Trophoblast cell (in vitro differentiated cells and primary cell): Measurements from ENCODE around the gene C13orf46.
"Not testable (repeated sequence)": the region's sequence is repeated elsewhere in the genome, so short reads cannot be mapped to it uniquely, and the experiment has no call there.

ENCODE experiments used
- DNase-seq, 2 donors: peaks; one replicate each; pipeline ENCODE4 v3.0.0-alpha.2; 2016
- H2AFZ ChIP-seq: 2 replicates; pipeline ENCODE4 v1.6.1; 2013; ENCODE audit warnings: low read length, moderate library complexity, mild to moderate bottlenecking; ENCODE audit not compliant: insufficient read depth, poor library complexity
- H2AK5ac ChIP-seq: 2 replicates; pipeline ENCODE4 v1.6.1; 2013; ENCODE audit warnings: mild to moderate bottlenecking, low read length
- H2BK120ac ChIP-seq: 2 replicates; pipeline ENCODE4 v1.6.1; 2013; ENCODE audit warnings: low read length, mild to moderate bottlenecking, moderate library complexity; ENCODE audit not compliant: insufficient read depth, poor library complexity
- H2BK12ac ChIP-seq: 2 replicates; pipeline ENCODE4 v1.6.1; 2013; ENCODE audit warnings: mild to moderate bottlenecking, low read length, moderate library complexity
- H2BK5ac ChIP-seq: 2 replicates; pipeline ENCODE4 v1.6.1; 2013; ENCODE audit warnings: low read length, low read depth, moderate library complexity, mild to moderate bottlenecking; ENCODE audit not compliant: poor library complexity
- H3K14ac ChIP-seq: 2 replicates; pipeline ENCODE4 v1.6.1; 2013; ENCODE audit warnings: mild to moderate bottlenecking, low read length
- H3K18ac ChIP-seq: 2 replicates; pipeline ENCODE4 v1.6.1; 2013; ENCODE audit warnings: mild to moderate bottlenecking, low read length
- H3K23ac ChIP-seq: 2 replicates; pipeline ENCODE4 v1.6.1; 2013; ENCODE audit warnings: low read length
- H3K27ac ChIP-seq: 2 replicates; pipeline ENCODE4 v1.5.1; 2013; ENCODE audit warnings: low read depth, mild to moderate bottlenecking, inconsistent platforms, low read length, moderate library complexity
- H3K27me3 ChIP-seq: 2 replicates; pipeline ENCODE4 v1.6.1; 2013; ENCODE audit warnings: inconsistent platforms, mild to moderate bottlenecking, low read length, moderate library complexity; ENCODE audit not compliant: insufficient read depth
- H3K36me3 ChIP-seq, 2 experiments: 1 replicate in 1 of 2; 2 replicates in 1 of 2; pipeline ENCODE4 v1.6.1; 2013; ENCODE audit warnings: low read length in 2 of 2, mild to moderate bottlenecking in 2 of 2, moderate library complexity in 1 of 2; ENCODE audit not compliant: insufficient read depth in 2 of 2, control insufficient read depth in 1 of 2
- H3K4ac ChIP-seq: 2 replicates; pipeline ENCODE4 v1.6.1; 2013; ENCODE audit warnings: low read depth, mild to moderate bottlenecking, low read length, moderate library complexity
- H3K4me1 ChIP-seq, 2 experiments: 1 replicate in 1 of 2; 2 replicates in 1 of 2; pipeline ENCODE4 v1.6.1; 2013; ENCODE audit warnings: low read length in 2 of 2, mild to moderate bottlenecking in 2 of 2, moderate library complexity in 1 of 2; ENCODE audit not compliant: insufficient read depth in 2 of 2, control insufficient read depth in 1 of 2
- H3K4me2 ChIP-seq: 2 replicates; pipeline ENCODE4 v1.6.1; 2013; ENCODE audit warnings: inconsistent platforms, mild to moderate bottlenecking, low read length, moderate library complexity
- H3K4me3 ChIP-seq: 2 replicates; pipeline ENCODE4 v1.5.1; 2013; ENCODE audit warnings: mild to moderate bottlenecking, low read depth, low read length, inconsistent platforms
- H3K79me1 ChIP-seq: one replicate; pipeline ENCODE4 v1.6.1; 2013; ENCODE audit warnings: low read length
- H3K79me2 ChIP-seq: 2 replicates; pipeline ENCODE4 v1.6.1; 2013; ENCODE audit warnings: low read length, mild to moderate bottlenecking; ENCODE audit not compliant: control insufficient read depth, insufficient read depth, poor library complexity
- H3K9ac ChIP-seq: 2 replicates; pipeline ENCODE4 v1.6.1; 2013; ENCODE audit warnings: mild to moderate bottlenecking, low read length
- H3K9me3 ChIP-seq: 2 replicates; pipeline ENCODE4 v1.6.1; 2013; ENCODE audit warnings: low read depth, mild to moderate bottlenecking, control low read depth, inconsistent platforms, low read length; ENCODE audit not compliant: insufficient read depth
- H4K12ac ChIP-seq: 2 replicates; pipeline ENCODE4 v1.6.1; 2013; ENCODE audit warnings: low read depth, mild to moderate bottlenecking, low read length, moderate library complexity
- H4K8ac ChIP-seq: 2 replicates; pipeline ENCODE4 v1.6.1; 2013; ENCODE audit warnings: low read depth, mild to moderate bottlenecking, low read length, moderate library complexity
- H4K91ac ChIP-seq: one replicate; pipeline ENCODE4 v1.6.1; 2013; ENCODE audit warnings: low read depth, mild to moderate bottlenecking, low read length, moderate library complexity
- WGBS: extraction: QIAGEN DNeasy Blood & Tissue Kit; methylation state at CpG from one replicate; pipeline ENCODE4 v1.1.7; 2013; ENCODE audit warnings: missing lambda C conversion rate; ENCODE audit not compliant: insufficient read length, insufficient coverage; ENCODE audit errors: extremely low coverage; 5-methylcytosine and 5-hydroxymethylcytosine counted together

The C13orf46 gene

DNA sequence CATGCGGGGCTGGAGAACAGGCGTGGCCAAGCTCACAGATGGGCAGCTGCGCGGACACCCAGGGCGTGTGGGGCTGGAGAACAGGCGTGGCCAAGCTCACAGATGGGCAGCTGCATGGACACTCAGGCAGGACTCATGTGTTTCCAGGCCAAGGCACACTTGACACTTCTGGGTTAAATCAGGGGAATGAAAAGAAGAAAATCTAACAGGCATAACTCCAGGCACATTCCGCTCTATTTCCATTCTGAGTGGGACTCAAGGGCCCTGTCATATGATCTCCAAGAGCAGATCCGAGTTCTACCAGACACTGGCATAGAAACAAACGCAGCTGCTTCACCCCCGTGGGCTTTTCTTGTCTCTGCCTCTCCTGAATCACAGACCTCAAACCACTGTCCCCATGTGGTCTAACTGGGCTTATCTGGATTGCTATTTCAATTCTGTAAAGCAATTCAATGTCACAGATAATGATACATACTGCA is 17.4 kb upstream of the C13orf46 start:
- Histone ChIP-seq H3K18ac (no peak overlapping the region), H2AK5ac (no peak overlapping the region), H3K9me3 (peaks cover 23% of the 10 kb centered on the region), H4K91ac (no peak overlapping the region), H3K4ac (no peak overlapping the region), H2AFZ (no peak overlapping the region), H3K79me1 (no peaks in the 10 kb centered on the region), H4K8ac (no peak overlapping the region), H3K79me2 (no peaks in the 10 kb centered on the region), H2BK120ac (no peak overlapping the region), H3K14ac (no peak overlapping the region), H3K4me3 (no peak overlapping the region), H3K27me3 (no peaks in the 10 kb centered on the region), H3K36me3 (peaks cover 29 to 32% of the 10 kb centered on the region in 2 experiments), H4K12ac (no peak overlapping the region), H2BK12ac (no peak overlapping the region), H3K4me2 (no peak overlapping the region), H3K9ac (no peak overlapping the region), H2BK5ac (no peak overlapping the region), H3K27ac (no peak overlapping the region), H3K23ac (no peak overlapping the region), H3K4me1 (no peaks in the 10 kb centered on the region)
- no peak for DNase-seq
- WGBS = no CpG with 5 or more reads among the region's 10 CpGs

DNA sequence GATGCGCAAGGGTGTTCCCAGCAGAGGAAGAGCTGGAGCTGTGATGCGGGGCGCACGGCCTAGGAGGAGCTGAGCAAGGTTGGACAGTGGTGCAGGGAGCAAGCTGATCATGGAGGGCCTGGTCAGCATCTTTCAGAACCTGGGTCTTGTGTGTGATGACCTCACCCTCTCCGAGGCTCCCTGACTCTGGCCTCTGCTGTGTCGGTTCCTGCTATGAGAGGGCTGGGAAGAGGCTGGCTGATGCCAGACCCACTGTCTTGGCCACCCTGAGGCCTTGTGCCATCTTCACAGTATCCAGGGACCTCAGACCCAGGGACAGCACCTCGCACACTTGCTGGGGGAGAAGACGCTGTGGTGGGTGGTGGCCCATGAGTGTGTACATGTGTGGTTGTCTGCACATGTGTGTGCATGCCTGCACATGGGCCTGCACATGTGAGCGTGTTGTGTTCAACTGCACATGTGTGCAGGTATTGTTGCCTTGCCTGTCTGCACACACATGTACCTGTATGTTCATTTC is 16.5 kb upstream of the C13orf46 start:
- Histone ChIP-seq H4K91ac (no peak overlapping the region), H3K4me2 (no peak overlapping the region), H3K4me1 (no peaks in the 10 kb centered on the region), H2BK120ac (no peak overlapping the region), H4K8ac (no peak overlapping the region), H3K27me3 (no peaks in the 10 kb centered on the region), H3K4ac (no peak overlapping the region), H2BK5ac (no peak overlapping the region), H2AFZ (no peak overlapping the region), H3K27ac (no peak overlapping the region), H3K18ac (no peak overlapping the region), H3K79me1 (no peaks in the 10 kb centered on the region), H2AK5ac (no peak overlapping the region), H3K79me2 (no peaks in the 10 kb centered on the region), H2BK12ac (no peak overlapping the region), H4K12ac (no peak overlapping the region), H3K9me3 (peaks cover 23% of the 10 kb centered on the region), H3K4me3 (no peak overlapping the region), H3K14ac (no peak overlapping the region), H3K23ac (peak overlapping the region; percentile 52), H3K36me3 (peaks cover 25 to 30% of the 10 kb centered on the region in 2 experiments), H3K9ac (no peak overlapping the region)
- no CpG with 5 or more reads among the region's 9 CpGs for WGBS
- DNase-seq = no peak

DNA sequence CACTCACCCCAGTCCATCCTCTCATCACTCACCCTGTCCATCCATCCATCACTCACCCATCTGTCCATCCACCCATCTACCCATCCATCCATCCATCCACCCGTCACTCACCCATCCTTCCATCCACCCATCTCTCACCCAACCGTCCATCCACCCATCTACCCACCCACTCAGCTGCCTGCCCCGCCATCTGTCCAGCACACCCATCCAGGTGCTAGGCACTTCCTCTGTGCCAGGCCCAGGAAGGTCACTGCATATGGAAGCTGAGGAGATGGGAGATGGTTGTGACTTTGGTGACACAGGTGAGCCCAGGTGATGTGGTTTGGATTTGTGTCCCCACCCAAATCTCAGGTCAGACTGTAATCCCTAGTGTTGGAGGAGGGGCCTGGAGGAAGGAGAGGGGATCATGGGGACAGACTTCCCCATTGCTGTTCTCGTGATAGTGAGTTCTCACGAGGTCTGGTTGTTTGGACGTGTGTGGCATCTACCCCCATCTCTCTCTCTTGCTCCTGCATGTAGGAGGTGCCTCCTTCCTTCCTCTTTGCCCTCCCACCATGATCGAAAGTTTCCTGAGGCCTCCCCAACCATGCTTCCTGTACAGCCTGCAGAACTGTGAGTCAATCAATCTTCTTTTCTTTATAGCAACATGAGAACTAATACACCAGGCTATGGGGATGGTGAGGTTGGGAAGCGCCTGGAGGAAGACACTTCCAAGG is 15.9 kb upstream of the C13orf46 start:
- no peak overlapping the region for H2BK5ac ChIP-seq

DNA sequence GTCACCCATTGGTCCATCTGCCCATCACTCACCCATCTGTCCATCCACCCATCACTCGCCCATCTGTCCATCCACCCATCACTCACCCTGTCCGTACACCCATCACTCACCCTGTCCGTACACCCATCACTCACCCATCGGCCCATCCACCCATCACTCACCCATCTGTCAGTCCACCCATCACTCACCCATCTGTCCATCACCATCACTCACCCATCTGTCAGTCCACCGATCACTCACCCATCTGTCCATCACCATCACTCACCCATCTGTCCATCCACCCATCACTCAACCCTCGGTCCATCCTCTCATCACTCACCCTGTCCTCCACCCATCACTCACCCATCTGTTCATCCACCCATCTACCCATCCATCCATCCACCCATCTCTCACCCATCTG is 15.0 kb upstream of the C13orf46 start:
- not testable (repeated sequence) for H3K14ac ChIP-seq, H4K8ac ChIP-seq, H3K79me1 ChIP-seq, H3K27ac ChIP-seq, H4K12ac ChIP-seq, H3K79me2 ChIP-seq, H3K9ac ChIP-seq, DNase-seq, H2AK5ac ChIP-seq, H2AFZ ChIP-seq, H3K18ac ChIP-seq, H4K91ac ChIP-seq, H3K27me3 ChIP-seq, H3K4me2 ChIP-seq, H2BK120ac ChIP-seq, H3K4ac ChIP-seq, H2BK12ac ChIP-seq, H2BK5ac ChIP-seq, H3K4me1 ChIP-seq, H3K23ac ChIP-seq
- Histone ChIP-seq H3K4me3 (peak overlapping the region; percentile 56), H3K9me3 (peaks cover 23% of the 10 kb centered on the region), H3K36me3 (peaks cover 18 to 25% of the 10 kb centered on the region in 2 experiments)
- no CpG with 5 or more reads among the region's 6 CpGs for whole genome bisulfite sequencing

More for the DNA sequence above, 15.9 kb upstream of the C13orf46 start:
- Histone ChIP-seq H3K4me1 (no peaks in the 10 kb centered on the region), H3K27me3 (no peaks in the 10 kb centered on the region), H4K12ac (no peak overlapping the region), H2AFZ (no peak overlapping the region), H3K9me3 (peaks cover 23% of the 10 kb centered on the region), H2AK5ac (no peak overlapping the region), H3K4me2 (no peak overlapping the region), H4K8ac (no peak overlapping the region), H3K79me1 (no peaks in the 10 kb centered on the region), H3K9ac (no peak overlapping the region), H2BK12ac (no peak overlapping the region), H3K27ac (no peak overlapping the region), H3K14ac (no peak overlapping the region), H2BK120ac (no peak overlapping the region), H3K23ac (no peak overlapping the region), H3K4ac (no peak overlapping the region), H3K79me2 (no peaks in the 10 kb centered on the region), H3K4me3 (no peak overlapping the region), H3K36me3 (peaks cover 18 to 25% of the 10 kb centered on the region in 2 experiments), H4K91ac (no peak overlapping the region), H3K18ac (no peak overlapping the region)
- WGBS = 100% methylated on average over 2 of the region's 8 CpGs
- DNase-seq = no peak
